HG02763 (cell line): Measurements from ENCODE around the gene SLC6A19.

ENCODE experiments used
- ATAC-seq: cut with Tn5 transposase; IDR thresholded peaks from one replicate; pipeline ENCODE4 v1.9.1; 2021; ENCODE audit warnings: mild to moderate bottlenecking, moderate library complexity; ENCODE audit not compliant: unreplicated experiment

The SLC6A19 gene

GRCh38 chr5:1193591-1193985 lies 7.8 kb upstream of the SLC6A19 start:
- ATAC-seq, result no peak

- no peak for ATAC-seq
Measured at GRCh38 chr5:1194378-1194777, 7.0 kb upstream of the SLC6A19 start.

GRCh38 chr5:1195439-1195838 lies 6.0 kb upstream of the SLC6A19 start:
- ATAC-seq, result no peak

GRCh38 chr5:1195916-1196315 lies 5.5 kb upstream of the SLC6A19 start:
- ATAC-seq, result no peak

- no peak for ATAC-seq
Measured at GRCh38 chr5:1196562-1196961, 4.8 kb upstream of the SLC6A19 start.

- no peak for ATAC-seq
Measured at GRCh38 chr5:1197876-1198666, 3.3 kb upstream of the SLC6A19 start.

GRCh38 chr5:1199340-1199648 lies 2.1 kb upstream of the SLC6A19 start:
- no peak for ATAC-seq

GRCh38 chr5:1199649-1200494 lies 1.5 kb upstream of the SLC6A19 start:
- no peak for ATAC-seq

GRCh38 chr5:1200495-1201326 lies 684 bp upstream of the SLC6A19 start:
- no peak for ATAC-seq

GRCh38 chr5:1202026-1202797 lies 817 bp downstream of the SLC6A19 start:
- no peak for ATAC-seq

GRCh38 chr5:1202798-1203185 lies 1.4 kb downstream of the SLC6A19 start:
- no peak for ATAC-seq

- ATAC-seq, result no peak
Measured at GRCh38 chr5:1203311-1203967, 2.0 kb downstream of the SLC6A19 start.

- ATAC-seq, result no peak
Measured at GRCh38 chr5:1203968-1204692, 2.7 kb downstream of the SLC6A19 start.

- ATAC-seq, result no peak
Measured at GRCh38 chr5:1204693-1205242, 3.4 kb downstream of the SLC6A19 start.

- ATAC-seq, result no peak
Measured at GRCh38 chr5:1205255-1206180, 4.1 kb downstream of the SLC6A19 start.

GRCh38 chr5:1206521-1207412 lies 5.4 kb downstream of the SLC6A19 start:
- ATAC-seq, result no peak

GRCh38 chr5:1207555-1207954 lies 6.2 kb downstream of the SLC6A19 start:
- ATAC-seq, result no peak
